Brain microvascular endothelial cell (primary cell): ENCODE measurements around the gene NRROS.
A peak's percentile ranks its signal among the peaks of the same experiment; 100 is the strongest.

Source experiments
- DNase-seq: peaks from one replicate; pipeline ENCODE4 v3.0.0-alpha.2; 2020
- H3K27ac ChIP-seq: fragments of 250-450 bp; sonication (Bioruptor Pico); 2 replicates; pipeline ENCODE4 v1.5.1; 2020; ENCODE audit warnings: mild to moderate bottlenecking, moderate library complexity
- H3K27me3 ChIP-seq: fragments of 250-450 bp; sonication (Bioruptor Pico); replicated peaks from 2 replicates; pipeline ENCODE4 v1.5.1; 2020; ENCODE audit warnings: mild to moderate bottlenecking
- H3K36me3 ChIP-seq: fragments of 250-450 bp; sonication (Bioruptor Pico); replicated peaks from 2 replicates; pipeline ENCODE4 v1.5.1; 2020; ENCODE audit warnings: mild to moderate bottlenecking
- H3K4me3 ChIP-seq: 2 replicates; pipeline ENCODE4 v1.5.1; 2011; ENCODE audit warnings: low read depth, mild to moderate bottlenecking, control low read depth, low read length, moderate library complexity
- in situ Hi-C: cut with HindIII; loops from 2 replicates; pipeline ENCODE4 v1.10.0; 2017; ENCODE audit warnings: low sequenced_read_pairs, low pct_ligation_motif_present
- TF ChIP-seq, protein P1 (sequence below): IDR thresholded peaks from 2 replicates; pipeline ENCODE4 v1.5.1; 2011; ENCODE audit warnings: low read depth, mild to moderate bottlenecking, moderate library complexity, low read length, control low read depth, inconsistent platforms; ENCODE audit errors: missing control alignments

The NRROS gene

GRCh38 chr3:196631682-196632045 is 7.8 kb upstream of the NRROS start:
- Histone ChIP-seq H3K4me3 (peak overlapping the region; percentile 65), H3K36me3 (no peaks in the 10 kb centered on the region), H3K27me3 (no peaks in the 10 kb centered on the region), H3K27ac (no peak overlapping the region)
- no peak for DNase-seq
- TF ChIP-seq, protein P1, sequence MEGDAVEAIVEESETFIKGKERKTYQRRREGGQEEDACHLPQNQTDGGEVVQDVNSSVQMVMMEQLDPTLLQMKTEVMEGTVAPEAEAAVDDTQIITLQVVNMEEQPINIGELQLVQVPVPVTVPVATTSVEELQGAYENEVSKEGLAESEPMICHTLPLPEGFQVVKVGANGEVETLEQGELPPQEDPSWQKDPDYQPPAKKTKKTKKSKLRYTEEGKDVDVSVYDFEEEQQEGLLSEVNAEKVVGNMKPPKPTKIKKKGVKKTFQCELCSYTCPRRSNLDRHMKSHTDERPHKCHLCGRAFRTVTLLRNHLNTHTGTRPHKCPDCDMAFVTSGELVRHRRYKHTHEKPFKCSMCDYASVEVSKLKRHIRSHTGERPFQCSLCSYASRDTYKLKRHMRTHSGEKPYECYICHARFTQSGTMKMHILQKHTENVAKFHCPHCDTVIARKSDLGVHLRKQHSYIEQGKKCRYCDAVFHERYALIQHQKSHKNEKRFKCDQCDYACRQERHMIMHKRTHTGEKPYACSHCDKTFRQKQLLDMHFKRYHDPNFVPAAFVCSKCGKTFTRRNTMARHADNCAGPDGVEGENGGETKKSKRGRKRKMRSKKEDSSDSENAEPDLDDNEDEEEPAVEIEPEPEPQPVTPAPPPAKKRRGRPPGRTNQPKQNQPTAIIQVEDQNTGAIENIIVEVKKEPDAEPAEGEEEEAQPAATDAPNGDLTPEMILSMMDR = no peak
- in situ Hi-C loops = no loop called here

DNA sequence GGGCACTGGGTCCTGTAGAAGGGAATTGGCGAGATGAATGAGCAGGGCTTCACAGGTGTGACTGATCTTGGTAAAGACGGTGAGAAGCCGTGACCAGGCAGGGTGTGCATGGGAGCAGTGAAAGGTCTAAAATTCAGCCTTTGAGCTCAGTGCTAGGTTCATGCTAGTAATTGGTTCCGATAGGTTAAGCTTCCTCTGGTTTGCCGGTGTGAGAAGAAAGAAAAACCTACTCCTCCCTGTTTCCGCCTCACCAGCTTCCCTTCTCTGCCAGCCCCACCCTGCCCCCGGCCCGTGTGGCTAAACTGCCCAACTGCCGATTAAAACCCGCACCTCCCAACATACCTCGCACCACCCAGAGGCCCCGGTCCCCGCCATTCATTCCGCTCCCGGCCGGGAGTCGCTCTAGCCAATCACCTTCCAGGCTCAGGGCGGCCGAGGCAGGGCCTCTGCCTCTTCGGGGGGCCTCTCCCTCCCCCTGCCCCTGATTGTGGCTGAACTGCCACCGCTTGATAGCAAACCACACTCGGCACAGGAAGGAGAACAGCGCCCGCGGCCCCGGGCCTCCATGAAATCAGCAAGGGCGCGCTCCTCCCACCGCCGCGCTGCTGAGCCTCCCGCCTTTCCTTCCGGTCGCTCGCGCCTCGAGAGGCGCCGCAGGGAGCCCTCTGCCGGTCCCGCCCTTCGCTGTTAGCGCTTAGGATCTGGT is 7.3 kb upstream of the NRROS start:
- Histone ChIP-seq H3K36me3 (no peaks in the 10 kb centered on the region), H3K4me3 (peak overlapping the region; percentile 65), H3K27ac (peak overlapping the region; percentile 40), H3K27me3 (no peaks in the 10 kb centered on the region)
- TF ChIP-seq, protein P1 = peak; percentile 26
- in situ Hi-C loops = no loop called here
- peak; percentile 40 for DNase-seq

DNA sequence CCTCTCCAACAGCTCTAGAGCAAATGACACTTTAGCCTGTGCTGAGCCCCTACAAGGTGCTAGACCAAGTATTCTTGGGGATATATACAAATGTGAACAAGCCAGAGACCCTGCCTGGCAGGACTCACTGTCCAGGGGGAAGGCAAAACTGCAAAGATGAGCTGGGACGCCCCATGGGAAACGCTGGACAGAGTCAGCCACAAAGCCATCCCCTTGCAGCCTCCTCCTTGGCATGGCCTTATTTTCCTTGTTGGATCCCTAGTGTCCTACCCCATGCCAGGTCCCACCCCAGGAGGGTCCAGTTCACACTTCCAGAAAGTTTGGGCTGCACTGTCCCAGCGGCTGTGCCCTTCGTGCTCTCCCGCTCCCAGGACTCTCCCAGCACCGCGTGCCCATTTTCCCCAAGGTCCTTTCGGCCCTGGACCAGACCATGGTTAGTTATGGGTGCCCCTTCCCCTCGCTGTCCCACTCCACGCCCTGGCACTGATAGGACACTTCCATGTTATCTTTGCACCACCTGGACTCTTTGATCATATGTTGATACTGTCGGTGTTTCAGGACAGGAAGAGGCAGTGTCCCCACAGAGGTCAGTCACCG is 5.8 kb upstream of the NRROS start:
- no peak overlapping the region for H3K4me3 ChIP-seq
- H3K27me3 ChIP-seq = no peaks in the 10 kb centered on the region
- DNase-seq = no peak
- no peaks in the 10 kb centered on the region for H3K36me3 ChIP-seq
- TF ChIP-seq, protein P1 = no peak
- in situ Hi-C loops = no loop called here
- H3K27ac ChIP-seq = no peak overlapping the region

DNA sequence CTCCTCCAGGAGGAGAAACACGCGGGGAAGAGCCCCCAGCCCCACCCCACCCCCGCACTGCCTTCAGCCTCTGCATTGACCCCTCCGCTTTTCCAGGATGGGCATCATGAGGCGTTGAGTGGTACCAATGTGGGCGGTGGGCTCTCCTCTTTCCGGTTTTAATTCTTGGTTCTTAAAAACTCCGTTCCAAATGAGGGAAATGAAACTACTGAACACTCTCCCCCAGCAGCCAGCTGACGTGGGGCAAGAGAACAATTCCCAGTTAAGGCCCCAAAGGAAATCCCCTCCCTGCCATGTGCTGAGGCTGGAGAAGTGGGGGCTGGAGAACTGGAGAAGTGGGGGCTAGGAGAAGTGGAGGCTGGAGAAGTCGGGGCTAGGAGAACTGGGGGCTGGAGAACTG is 5.3 kb upstream of the NRROS start:
- Histone ChIP-seq H3K27me3 (no peaks in the 10 kb centered on the region), H3K27ac (no peak overlapping the region), H3K4me3 (no peak overlapping the region), H3K36me3 (no peaks in the 10 kb centered on the region)
- in situ Hi-C loops = no loop called here
- TF ChIP-seq, protein P1 = no peak
- no peak for DNase-seq

GRCh38 chr3:196634829-196635228 is 4.7 kb upstream of the NRROS start:
- TF ChIP-seq, protein P1 = no peak
- Histone ChIP-seq H3K4me3 (no peak overlapping the region), H3K27ac (no peak overlapping the region), H3K36me3 (no peaks in the 10 kb centered on the region), H3K27me3 (no peaks in the 10 kb centered on the region)
- DNase-seq = no peak
- in situ Hi-C loops = no loop called here
